Measurements from ENCODE around the gene FKBP15. TPM values are rescaled to one million over a fixed set of nuclear protein-coding genes. Genes with fewer than 3 reads are reported as not detected.

Gene FKBP15
- total and polyA plus RNA-seq, 12 donors: 14.1 to 38.1 (median 28.3) TPM

DNA sequence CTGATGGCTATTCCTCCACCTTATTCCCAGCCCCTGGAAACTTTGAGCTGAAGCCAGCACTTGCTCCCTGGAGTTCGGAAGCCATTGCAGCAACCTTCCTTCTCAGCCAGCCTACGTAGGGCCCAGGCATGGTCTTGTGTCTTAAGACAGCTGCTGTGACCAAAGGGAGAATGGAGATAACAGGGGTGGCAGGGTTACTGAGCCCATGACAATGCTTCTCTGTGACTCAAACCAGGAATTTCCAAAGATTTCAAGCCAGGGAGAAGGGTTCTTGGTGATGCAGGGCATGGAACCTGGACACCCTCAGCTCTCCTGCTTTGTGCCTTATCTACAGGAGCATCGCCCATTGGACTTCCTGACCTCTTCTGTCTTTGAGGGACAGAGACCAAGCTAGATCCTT, 58.1 kb downstream of the FKBP15 start:
- no peak overlapping the region for H3K4me3 ChIP-seq
- DNase-seq: no peak
- peaks cover 0 to 91% of the 10 kb centered on the region in 2 donors for H3K36me3 ChIP-seq (replicated peaks in 1 of 2)
- TF ChIP-seq POLR2A (IDR thresholded peaks at IDR 0.05): no peak
- TF ChIP-seq, protein P1, sequence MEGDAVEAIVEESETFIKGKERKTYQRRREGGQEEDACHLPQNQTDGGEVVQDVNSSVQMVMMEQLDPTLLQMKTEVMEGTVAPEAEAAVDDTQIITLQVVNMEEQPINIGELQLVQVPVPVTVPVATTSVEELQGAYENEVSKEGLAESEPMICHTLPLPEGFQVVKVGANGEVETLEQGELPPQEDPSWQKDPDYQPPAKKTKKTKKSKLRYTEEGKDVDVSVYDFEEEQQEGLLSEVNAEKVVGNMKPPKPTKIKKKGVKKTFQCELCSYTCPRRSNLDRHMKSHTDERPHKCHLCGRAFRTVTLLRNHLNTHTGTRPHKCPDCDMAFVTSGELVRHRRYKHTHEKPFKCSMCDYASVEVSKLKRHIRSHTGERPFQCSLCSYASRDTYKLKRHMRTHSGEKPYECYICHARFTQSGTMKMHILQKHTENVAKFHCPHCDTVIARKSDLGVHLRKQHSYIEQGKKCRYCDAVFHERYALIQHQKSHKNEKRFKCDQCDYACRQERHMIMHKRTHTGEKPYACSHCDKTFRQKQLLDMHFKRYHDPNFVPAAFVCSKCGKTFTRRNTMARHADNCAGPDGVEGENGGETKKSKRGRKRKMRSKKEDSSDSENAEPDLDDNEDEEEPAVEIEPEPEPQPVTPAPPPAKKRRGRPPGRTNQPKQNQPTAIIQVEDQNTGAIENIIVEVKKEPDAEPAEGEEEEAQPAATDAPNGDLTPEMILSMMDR (IDR thresholded peaks at IDR 0.05): no peak
- H3K27me3 ChIP-seq: no peaks in the 10 kb centered on the region
- H3K9me3 ChIP-seq (replicated peaks in 1 of 3): no peaks in the 10 kb centered on the region
- intact Hi-C loops (cut with DNase I): no loop called here
- H3K4me1 ChIP-seq (replicated peaks in 1 of 2): peaks cover 0 to 12% of the 10 kb centered on the region in 2 donors
- H3K27ac ChIP-seq: no peak overlapping the region
- 61 to 76% (median 64%) methylated on average over 3 of the region's 3 CpGs for WGBS, 4 donors

DNA sequence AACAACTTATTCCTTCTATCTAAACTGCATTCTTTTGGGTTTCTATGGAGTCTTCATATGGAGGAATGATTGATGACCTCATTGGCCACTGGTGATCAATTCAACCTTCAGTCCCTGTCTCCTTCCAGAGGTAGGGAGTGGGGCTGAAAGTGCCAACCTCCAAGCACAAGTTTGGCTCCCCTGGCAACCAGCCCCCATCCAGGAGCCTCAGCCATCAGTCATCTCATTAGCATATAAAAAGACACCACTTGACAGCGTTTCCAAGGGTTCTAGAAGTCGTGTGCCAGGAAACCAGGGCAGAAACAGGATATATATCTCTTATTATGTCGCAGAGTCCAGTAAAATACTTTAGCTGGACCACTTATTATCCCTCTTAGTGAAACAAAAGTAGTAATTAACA, 60.5 kb downstream of the FKBP15 start:
- Histone ChIP-seq H3K36me3 (replicated peaks in 1 of 2) (peaks cover 0 to 69% of the 10 kb centered on the region in 2 donors), H3K27me3 (no peaks in the 10 kb centered on the region), H3K9me3 (replicated peaks in 1 of 3) (no peaks in the 10 kb centered on the region), H3K4me3 (no peak overlapping the region), H3K4me1 (replicated peaks in 1 of 2) (peaks cover 0 to 20% of the 10 kb centered on the region in 2 donors), H3K27ac (no peak overlapping the region)
- no peak for DNase-seq
- intact Hi-C loops (cut with DNase I): no loop called here
- TF ChIP-seq, protein P1 (IDR thresholded peaks at IDR 0.05): no peak
- TF ChIP-seq POLR2A (IDR thresholded peaks at IDR 0.05): no peak
- 48 to 71% (median 57%) methylated on average over 3 of the region's 3 CpGs for whole genome bisulfite sequencing, 4 donors

DNA sequence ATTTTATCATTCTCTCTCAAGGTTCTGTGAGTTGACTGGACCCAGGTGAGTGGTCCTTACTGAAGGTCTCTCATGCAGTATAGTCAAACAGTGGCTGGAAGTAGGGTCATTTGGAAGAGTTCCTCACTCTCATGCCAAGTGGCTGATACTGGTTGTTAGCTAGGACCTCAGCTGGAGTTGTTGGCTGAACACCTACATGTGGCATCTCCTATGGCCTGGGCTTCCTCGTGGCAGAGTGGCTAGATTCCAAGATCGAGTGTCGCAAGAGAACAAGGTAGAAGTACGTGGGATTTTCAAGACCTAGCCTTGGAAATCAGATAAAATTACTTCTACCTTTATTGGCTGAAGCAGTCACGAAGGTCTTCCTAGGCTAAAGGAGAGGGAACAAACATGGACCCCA, 62.6 kb downstream of the FKBP15 start:
- peaks cover 0 to 27% of the 10 kb centered on the region in 2 donors for H3K4me1 ChIP-seq (replicated peaks in 1 of 2)
- WGBS, 4 donors: 81 to 87% (median 86%) methylated on average over 5 of the region's 5 CpGs
- H3K27me3 ChIP-seq: no peaks in the 10 kb centered on the region
- H3K27ac ChIP-seq: no peak overlapping the region
- no peak for TF ChIP-seq POLR2A (IDR thresholded peaks at IDR 0.05)
- TF ChIP-seq, protein P1 (IDR thresholded peaks at IDR 0.05): no peak
- H3K4me3 ChIP-seq: no peak overlapping the region
- no peaks in the 10 kb centered on the region for H3K9me3 ChIP-seq (replicated peaks in 1 of 3)
- no peak for DNase-seq
- H3K36me3 ChIP-seq (replicated peaks in 1 of 2): peaks cover 0 to 49% of the 10 kb centered on the region in 2 donors
- intact Hi-C loops (cut with DNase I): no loop called here

DNA sequence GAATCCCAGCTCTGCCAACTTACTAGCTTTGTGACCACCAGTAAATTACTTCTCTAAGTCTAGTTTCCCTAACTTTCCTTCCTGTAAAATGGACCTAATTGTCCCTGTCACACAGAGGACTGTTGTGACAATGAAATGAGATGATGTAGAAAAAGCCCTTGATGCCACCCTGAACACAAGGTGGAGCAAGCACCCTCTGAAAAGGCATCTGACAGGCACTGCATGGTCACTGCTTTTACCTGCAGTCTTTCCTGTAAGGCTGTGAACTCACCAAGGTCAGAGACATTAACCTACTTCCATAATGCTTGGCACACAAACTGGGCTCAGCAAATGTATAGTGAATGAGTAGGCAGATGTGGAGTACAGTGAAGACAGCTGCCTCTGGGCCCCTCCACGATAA, 64.2 kb downstream of the FKBP15 start:
- intact Hi-C loops (cut with DNase I): no loop called here
- DNase-seq: no peak
- peaks cover 0 to 35% of the 10 kb centered on the region in 2 donors for H3K36me3 ChIP-seq (replicated peaks in 1 of 2)
- WGBS, 4 donors: 71 to 92% (median 85%) methylated on average over 1 of the region's 1 CpG
- H3K4me1 ChIP-seq (replicated peaks in 1 of 2): peaks cover 16 to 43% of the 10 kb centered on the region in 2 donors
- H3K4me3 ChIP-seq: no peak overlapping the region
- H3K27me3 ChIP-seq: no peaks in the 10 kb centered on the region
- H3K9me3 ChIP-seq (replicated peaks in 1 of 3): no peaks in the 10 kb centered on the region
- H3K27ac ChIP-seq: peak overlapping the region in 1 of 5 donors; percentile 67
- TF ChIP-seq, protein P1 (IDR thresholded peaks at IDR 0.05): no peak
- TF ChIP-seq POLR2A (IDR thresholded peaks at IDR 0.05): no peak

Measured in adrenal gland (tissue), 12 donors.